ENCODE measurements around the gene LZTS3. TPM values are rescaled to one million over a fixed set of nuclear protein-coding genes. Genes with fewer than 3 reads are reported as not detected.

Gene LZTS3
- total and polyA plus RNA-seq, 2 of the 13 experiments (the other 11 are each of a cell fraction or from before 2014, with no cell fraction given) = 10.1 to 31.3 TPM

GRCh38 chr20:3168079-3168828 is 5.1 kb downstream of the LZTS3 start (continued):
- TF ChIP-seq ZNF180 (CRISPR knock-in tag; IDR thresholded peaks at IDR 0.05; ENCODE audit: borderline replicate concordance, low read depth) = no peak
- TF ChIP-seq ZNF274 (CRISPR knock-in tag; IDR thresholded peaks at IDR 0.05) = peak; percentile 95
- TF ChIP-seq ZFP36L2 (CRISPR knock-in tag; IDR thresholded peaks at IDR 0.05) = no peak
- no peak for TF ChIP-seq RBM22 (optimal IDR thresholded peaks at IDR 0.05; ENCODE audit: low read length)
- peak; percentile 88; the same call in 1 of the 2 replicates for TF ChIP-seq HES4 (CRISPR knock-in tag; IDR thresholded peaks at IDR 0.05; ENCODE audit: borderline replicate concordance)
- peak; percentile 55 for TF ChIP-seq RAD21 (CRISPR knock-in tag; IDR thresholded peaks at IDR 0.05)
- 0 out of 2 replicates have a peak, but pooled peaks have one; percentile 56 for TF ChIP-seq ZNF580 (CRISPR knock-in tag; IDR thresholded peaks at IDR 0.05; ENCODE audit: borderline replicate concordance, low read depth)
- peak; percentile 81; the same call in 1 of the 2 replicates for TF ChIP-seq SALL1 (CRISPR knock-in tag; IDR thresholded peaks at IDR 0.05)
- peak; percentile 65; the same call in 1 of the 2 replicates for TF ChIP-seq KMT2A (CRISPR knock-in tag; IDR thresholded peaks at IDR 0.05)
- TF ChIP-seq MIER3 (CRISPR knock-in tag; IDR thresholded peaks at IDR 0.05; ENCODE audit: borderline replicate concordance) = peak; percentile 90
- peak; percentile 73; the same call in 1 of the 2 replicates for TF ChIP-seq RFXAP (CRISPR knock-in tag; IDR thresholded peaks at IDR 0.05; ENCODE audit: borderline replicate concordance)
- no peak; the same call in 1 of the 2 replicates for TF ChIP-seq ZNF3 (CRISPR knock-in tag; IDR thresholded peaks at IDR 0.05)
- no peak for TF ChIP-seq NFYB (CRISPR knock-in tag; IDR thresholded peaks at IDR 0.05)
- no peak for TF ChIP-seq TFDP2 (CRISPR knock-in tag; IDR thresholded peaks at IDR 0.05)
- TF ChIP-seq NRL (CRISPR knock-in tag; IDR thresholded peaks at IDR 0.05; ENCODE audit: borderline replicate concordance) = peak; percentile 68; the same call in 1 of the 2 replicates
- TF ChIP-seq TP53 (CRISPR knock-in tag; conservative IDR thresholded peaks at IDR 0.05) = no peak
- peak; percentile 88 for TF ChIP-seq SP4 (CRISPR knock-in tag; IDR thresholded peaks at IDR 0.05)
- TF ChIP-seq SMARCE1 (IDR thresholded peaks at IDR 0.05; ENCODE audit: borderline replicate concordance) = no peak
- TF ChIP-seq E2F2 (CRISPR knock-in tag; IDR thresholded peaks at IDR 0.05; ENCODE audit: borderline replicate concordance) = no peak
- TF ChIP-seq FOXP4 (CRISPR knock-in tag; IDR thresholded peaks at IDR 0.05) = peak; percentile 53; the same call in 1 of the 2 replicates
- TF ChIP-seq ZNF33A (CRISPR knock-in tag; IDR thresholded peaks at IDR 0.05; ENCODE audit: borderline replicate concordance) = no peak
- peak; percentile 45; the same call in 1 of the 2 replicates for TF ChIP-seq SIN3A (IDR thresholded peaks at IDR 0.05; ENCODE audit: borderline replicate concordance, low read depth, low read length)
- TF ChIP-seq ATF5 (CRISPR knock-in tag; IDR thresholded peaks at IDR 0.05; ENCODE audit: low read depth) = no peak
- TF ChIP-seq ZNF777 (CRISPR knock-in tag; IDR thresholded peaks at IDR 0.05) = peak; percentile 75; the same call in 1 of the 2 replicates
- peak; percentile 85; the same call in 1 of the 2 replicates for TF ChIP-seq ZNF292 (CRISPR knock-in tag; IDR thresholded peaks at IDR 0.05; ENCODE audit: borderline replicate concordance, low read depth)
